Vagina (tissue), 2 donors: ENCODE results near the gene HTR3B. TPM values are rescaled to one million over a fixed set of nuclear protein-coding genes. Genes with fewer than 3 reads are reported as not detected.

Experiments
- DNase-seq, 2 donors: peaks; one replicate each; pipeline ENCODE4 v3.0.0-alpha.2; 2017; ENCODE audit errors: extremely low spot score in 2 of 2
- H3K27ac ChIP-seq: fragments of 200-600 bp; sonication (generic); one replicate; pipeline ENCODE4 v1.5.1; 2019
- H3K27me3 ChIP-seq: fragments of 200-600 bp; sonication (generic); one replicate; pipeline ENCODE4 v1.5.1; 2019
- H3K36me3 ChIP-seq, 2 donors: fragments of 200-600 bp; sonication (generic); one replicate each; pipeline ENCODE4 v1.5.1; 2017 to 2019
- H3K4me1 ChIP-seq: fragments of 200-600 bp; sonication (generic); one replicate; pipeline ENCODE4 v1.5.1; 2019
- H3K4me3 ChIP-seq, 2 donors: fragments of 200-600 bp; sonication (generic); 1 replicate in 1 of 2; 2 replicates in 1 of 2; pipeline ENCODE4 v1.5.1; 2016 to 2019
- H3K9me3 ChIP-seq: fragments of 200-600 bp; sonication (generic); one replicate; pipeline ENCODE4 v1.5.1; 2019
- POLR2A ChIP-seq, 2 donors: fragments of 450-650 bp; IDR thresholded peaks; one replicate each; pipeline ENCODE4 v1.6.1; 2017; ENCODE audit warnings: antibody characterized with exemption in 2 of 2, mild to moderate bottlenecking in 2 of 2, moderate library complexity in 2 of 2
- POLR2AphosphoS5 ChIP-seq, 2 donors: sonication (generic); formaldehyde crosslinking; IDR thresholded peaks; one replicate each; pipeline ENCODE4 v1.9.0; 2017; ENCODE audit warnings: antibody characterized with exemption in 2 of 2, mild to moderate bottlenecking in 2 of 2, low read depth in 1 of 2; ENCODE audit not compliant: insufficient read depth in 1 of 2
- intact Hi-C: fragments of 100-400 bp; cut with DNase I; formaldehyde crosslinking; loops from one replicate; pipeline ENCODE4 v1.15.1; 2023
- total RNA-seq: library from RNA; depleted of rRNA; stranded (reverse); fragments of >200 nt; gene quantifications from one replicate; pipeline ENCODE4 v1.2.3, GENCODE V29; 2016
- TF ChIP-seq, protein P1 (sequence below), 3 experiments: fragments of 450-650 bp in 2 of 3; fragments of 200-600 bp in 1 of 3; sonication (generic) in 1 of 3; IDR thresholded peaks; one replicate each; pipeline ENCODE4 v1.5.1; 2017 to 2019; ENCODE audit warnings: antibody characterized with exemption in 3 of 3, mild to moderate bottlenecking in 2 of 3, moderate library complexity in 2 of 3

The HTR3B gene
- total RNA-seq, 1 donor from 2014 or later: not detected

DNA sequence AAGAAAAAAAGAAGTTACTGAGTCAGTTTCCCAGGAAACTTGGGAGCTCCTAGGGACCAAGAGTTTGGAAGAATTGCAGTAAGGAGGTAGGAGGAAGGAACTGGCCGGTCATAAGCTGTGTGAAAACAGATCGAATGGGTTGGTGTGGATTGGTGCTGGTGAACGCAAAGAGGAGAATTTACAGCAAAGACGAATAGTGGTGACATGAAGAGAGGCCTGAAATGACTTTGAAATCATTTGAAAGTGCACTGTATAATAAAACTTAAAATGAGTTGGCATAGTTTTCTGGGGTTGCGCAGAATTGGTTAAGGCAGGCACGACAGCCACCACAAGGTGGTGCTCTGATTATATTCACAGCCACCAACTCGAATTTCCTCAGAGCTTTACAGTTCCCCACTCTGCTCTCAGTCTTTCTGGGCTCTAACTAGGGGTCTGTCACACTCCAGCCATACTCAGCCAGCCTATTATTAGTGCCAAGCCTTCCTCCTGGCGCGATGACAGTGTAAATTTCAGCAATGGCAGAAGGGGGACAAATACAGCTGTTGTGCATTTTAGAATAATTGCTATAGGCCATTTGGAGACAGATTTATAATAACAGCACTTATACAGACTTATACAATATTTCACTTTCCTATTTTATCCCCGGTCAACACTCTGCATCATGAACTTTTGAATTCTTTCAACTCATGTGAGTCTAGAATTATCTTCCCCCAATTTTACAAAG lies 8.3 kb upstream of the HTR3B start:
- no peaks in the 10 kb centered on the region for H3K36me3 ChIP-seq
- no peaks in the 10 kb centered on the region for H3K27me3 ChIP-seq
- no peak overlapping the region for H3K27ac ChIP-seq
- H3K9me3 ChIP-seq: no peaks in the 10 kb centered on the region
- no peaks in the 10 kb centered on the region for H3K4me1 ChIP-seq
- intact Hi-C loops: loop anchor here (5.0 kb wide), 1 partner anchor 371 kb away; no protein-coding TSS in a partner anchor
- no peak overlapping the region for H3K4me3 ChIP-seq
- TF ChIP-seq, protein P1, sequence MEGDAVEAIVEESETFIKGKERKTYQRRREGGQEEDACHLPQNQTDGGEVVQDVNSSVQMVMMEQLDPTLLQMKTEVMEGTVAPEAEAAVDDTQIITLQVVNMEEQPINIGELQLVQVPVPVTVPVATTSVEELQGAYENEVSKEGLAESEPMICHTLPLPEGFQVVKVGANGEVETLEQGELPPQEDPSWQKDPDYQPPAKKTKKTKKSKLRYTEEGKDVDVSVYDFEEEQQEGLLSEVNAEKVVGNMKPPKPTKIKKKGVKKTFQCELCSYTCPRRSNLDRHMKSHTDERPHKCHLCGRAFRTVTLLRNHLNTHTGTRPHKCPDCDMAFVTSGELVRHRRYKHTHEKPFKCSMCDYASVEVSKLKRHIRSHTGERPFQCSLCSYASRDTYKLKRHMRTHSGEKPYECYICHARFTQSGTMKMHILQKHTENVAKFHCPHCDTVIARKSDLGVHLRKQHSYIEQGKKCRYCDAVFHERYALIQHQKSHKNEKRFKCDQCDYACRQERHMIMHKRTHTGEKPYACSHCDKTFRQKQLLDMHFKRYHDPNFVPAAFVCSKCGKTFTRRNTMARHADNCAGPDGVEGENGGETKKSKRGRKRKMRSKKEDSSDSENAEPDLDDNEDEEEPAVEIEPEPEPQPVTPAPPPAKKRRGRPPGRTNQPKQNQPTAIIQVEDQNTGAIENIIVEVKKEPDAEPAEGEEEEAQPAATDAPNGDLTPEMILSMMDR (IDR thresholded peaks at IDR 0.05): peak; percentile 19 to 57 (median 52)
- no peak for TF ChIP-seq POLR2A (IDR thresholded peaks at IDR 0.05)
- DNase-seq: no peak

DNA sequence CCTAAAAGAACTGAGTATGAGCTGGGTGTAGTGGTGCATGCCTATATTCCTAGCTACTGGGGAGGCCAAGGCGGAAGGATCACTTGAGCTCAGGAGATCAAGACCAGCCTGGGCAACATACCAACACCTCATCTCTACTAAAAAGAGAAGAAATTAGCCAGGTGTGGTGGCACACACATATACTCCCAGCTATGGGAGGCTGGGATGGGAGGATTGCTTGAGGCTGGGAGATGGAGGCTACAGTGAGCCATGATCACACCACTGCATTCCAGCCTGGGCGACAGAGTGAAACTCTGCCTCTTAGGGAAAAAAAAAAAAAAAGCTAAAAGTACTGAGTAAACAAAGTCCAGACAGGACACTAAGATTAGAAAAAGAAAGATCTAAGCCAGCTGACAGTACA lies 3.5 kb upstream of the HTR3B start:
- Histone ChIP-seq H3K9me3 (no peaks in the 10 kb centered on the region), H3K27ac (no peak overlapping the region), H3K27me3 (no peaks in the 10 kb centered on the region), H3K36me3 (no peaks in the 10 kb centered on the region), H3K4me1 (no peaks in the 10 kb centered on the region), H3K4me3 (no peak overlapping the region)
- intact Hi-C loops: no loop called here
- no peak for TF ChIP-seq POLR2A (IDR thresholded peaks at IDR 0.05)
- TF ChIP-seq, protein P1 (IDR thresholded peaks at IDR 0.05): no peak
- TF ChIP-seq POLR2AphosphoS5 (IDR thresholded peaks at IDR 0.05; ENCODE audit: insufficient read depth in 1 of 2, low read depth in 1 of 2): no peak
- no peak for DNase-seq

DNA sequence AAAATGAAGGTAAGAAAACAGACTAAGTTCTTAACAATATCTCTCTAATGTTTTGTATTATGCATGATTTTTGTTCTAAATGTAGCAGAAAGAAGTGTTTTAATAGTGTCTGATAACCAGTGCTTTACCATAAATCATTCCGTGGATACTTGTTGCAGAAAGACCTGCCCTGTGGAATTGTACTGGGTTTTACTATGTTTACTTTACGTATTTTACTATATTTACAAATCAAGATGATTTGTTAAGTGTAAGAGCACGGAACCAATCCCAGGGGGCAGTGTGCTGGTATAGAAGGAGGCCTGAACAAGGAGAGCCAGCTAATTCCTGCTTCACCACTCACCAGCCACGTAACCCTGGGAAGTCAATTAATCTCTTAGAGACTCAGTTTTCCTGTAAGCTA lies 1.4 kb downstream of the HTR3B start:
- TF ChIP-seq, protein P1 (IDR thresholded peaks at IDR 0.05): no peak
- TF ChIP-seq POLR2AphosphoS5 (IDR thresholded peaks at IDR 0.05; ENCODE audit: insufficient read depth in 1 of 2, low read depth in 1 of 2) (no peak), POLR2A (IDR thresholded peaks at IDR 0.05) (no peak)
- H3K9me3 ChIP-seq: no peaks in the 10 kb centered on the region
- intact Hi-C loops: no loop called here
- no peak for DNase-seq
- no peak overlapping the region for H3K27ac ChIP-seq
- no peaks in the 10 kb centered on the region for H3K36me3 ChIP-seq
- H3K4me3 ChIP-seq: no peak overlapping the region
- no peaks in the 10 kb centered on the region for H3K4me1 ChIP-seq
- no peaks in the 10 kb centered on the region for H3K27me3 ChIP-seq

DNA sequence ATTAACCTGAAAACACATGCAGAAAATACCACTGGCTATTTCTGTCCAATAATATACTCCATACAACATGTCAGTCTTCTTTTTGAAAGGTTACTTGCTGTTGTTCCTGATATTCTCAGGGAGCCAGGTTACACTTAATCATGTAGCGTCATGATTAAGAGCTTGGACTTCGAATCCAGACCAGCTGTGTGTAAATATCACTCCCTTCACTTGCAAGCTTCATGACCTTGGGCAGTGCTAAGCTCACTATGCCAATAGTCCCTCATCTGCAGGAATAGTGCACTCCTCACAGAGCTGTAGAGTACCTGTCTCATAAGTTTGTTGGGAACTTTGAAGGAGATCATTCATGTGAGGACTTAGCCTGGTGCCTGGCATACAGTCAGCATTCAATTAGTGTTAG lies 1.9 kb downstream of the HTR3B start:
- DNase-seq: no peak

DNA sequence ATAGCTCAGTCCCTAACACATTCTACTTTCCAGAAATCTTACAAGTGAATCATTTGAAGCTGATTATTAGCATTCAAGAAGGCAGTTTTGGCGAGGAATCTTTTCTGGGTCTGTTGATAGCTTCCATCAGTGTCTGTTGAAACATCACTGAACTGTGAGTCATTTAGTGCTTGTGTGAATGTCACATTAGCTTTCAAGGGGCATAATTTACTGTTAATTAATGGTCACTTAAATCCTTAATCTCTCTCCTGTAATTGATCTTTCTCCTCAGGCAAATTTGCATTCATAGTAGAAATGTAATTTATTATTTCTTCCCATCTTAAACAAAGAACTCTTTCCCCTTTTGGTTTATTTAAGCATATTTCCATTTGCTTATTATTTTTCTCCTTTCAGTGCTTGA lies 2.6 kb downstream of the HTR3B start:
- H3K4me1 ChIP-seq: no peaks in the 10 kb centered on the region
- no peaks in the 10 kb centered on the region for H3K27me3 ChIP-seq
- DNase-seq: no peak
- H3K4me3 ChIP-seq: no peak overlapping the region
- H3K27ac ChIP-seq: no peak overlapping the region
- H3K9me3 ChIP-seq: no peaks in the 10 kb centered on the region
- no peaks in the 10 kb centered on the region for H3K36me3 ChIP-seq
- no peak for TF ChIP-seq POLR2AphosphoS5 (IDR thresholded peaks at IDR 0.05; ENCODE audit: insufficient read depth in 1 of 2, low read depth in 1 of 2)
- TF ChIP-seq, protein P1 (IDR thresholded peaks at IDR 0.05): no peak
- TF ChIP-seq POLR2A (IDR thresholded peaks at IDR 0.05): no peak
- intact Hi-C loops: no loop called here

More for the DNA sequence above, 1.9 kb downstream of the HTR3B start:
- Histone ChIP-seq H3K4me3 (no peak overlapping the region), H3K9me3 (no peaks in the 10 kb centered on the region), H3K27ac (no peak overlapping the region), H3K4me1 (no peaks in the 10 kb centered on the region), H3K36me3 (no peaks in the 10 kb centered on the region), H3K27me3 (no peaks in the 10 kb centered on the region)
- intact Hi-C loops: no loop called here
- TF ChIP-seq, protein P1 (IDR thresholded peaks at IDR 0.05): no peak
- TF ChIP-seq POLR2A (IDR thresholded peaks at IDR 0.05) (no peak), POLR2AphosphoS5 (IDR thresholded peaks at IDR 0.05; ENCODE audit: insufficient read depth in 1 of 2, low read depth in 1 of 2) (no peak)
